IPS-15b (cell line): ENCODE measurements around the gene IMPG2.

ENCODE experiments used
- H3K27me3 ChIP-seq: one replicate; pipeline ENCODE4 v1.6.1; 2013; ENCODE audit warnings: low read length; ENCODE audit not compliant: control insufficient read depth, insufficient read depth
- H3K36me3 ChIP-seq: one replicate; pipeline ENCODE4 v1.6.1; 2013; ENCODE audit warnings: low read length; ENCODE audit not compliant: control insufficient read depth, insufficient read depth
- H3K4me1 ChIP-seq: one replicate; pipeline ENCODE4 v1.6.1; 2013; ENCODE audit warnings: mild to moderate bottlenecking, low read length; ENCODE audit not compliant: control insufficient read depth, insufficient read depth
- H3K4me3 ChIP-seq: one replicate; pipeline ENCODE4 v1.5.1; 2013; ENCODE audit warnings: low read depth, low read length
- H3K9ac ChIP-seq: one replicate; pipeline ENCODE4 v1.6.1; 2013; ENCODE audit warnings: low read depth, mild to moderate bottlenecking, low read length
- H3K9me3 ChIP-seq: one replicate; pipeline ENCODE4 v1.6.1; 2013; ENCODE audit warnings: mild to moderate bottlenecking, low read length; ENCODE audit not compliant: control insufficient read depth, insufficient read depth

Gene IMPG2

GRCh38 chr3:101271728-101272127 is 48.6 kb downstream of the IMPG2 start:
- H3K9me3 ChIP-seq = no peaks in the 10 kb centered on the region
- H3K9ac ChIP-seq = no peak overlapping the region
- no peaks in the 10 kb centered on the region for H3K4me1 ChIP-seq
- no peak overlapping the region for H3K4me3 ChIP-seq
- H3K27me3 ChIP-seq = peaks cover 82% of the 10 kb centered on the region
- no peaks in the 10 kb centered on the region for H3K36me3 ChIP-seq

- H3K36me3 ChIP-seq = no peaks in the 10 kb centered on the region
- H3K9me3 ChIP-seq = no peaks in the 10 kb centered on the region
- H3K27me3 ChIP-seq = peaks cover 73% of the 10 kb centered on the region
- H3K9ac ChIP-seq = no peak overlapping the region
- H3K4me1 ChIP-seq = no peaks in the 10 kb centered on the region
- no peak overlapping the region for H3K4me3 ChIP-seq
These were observed 50.2 kb downstream of the IMPG2 start for GRCh38 chr3:101270149-101270548.

DNA sequence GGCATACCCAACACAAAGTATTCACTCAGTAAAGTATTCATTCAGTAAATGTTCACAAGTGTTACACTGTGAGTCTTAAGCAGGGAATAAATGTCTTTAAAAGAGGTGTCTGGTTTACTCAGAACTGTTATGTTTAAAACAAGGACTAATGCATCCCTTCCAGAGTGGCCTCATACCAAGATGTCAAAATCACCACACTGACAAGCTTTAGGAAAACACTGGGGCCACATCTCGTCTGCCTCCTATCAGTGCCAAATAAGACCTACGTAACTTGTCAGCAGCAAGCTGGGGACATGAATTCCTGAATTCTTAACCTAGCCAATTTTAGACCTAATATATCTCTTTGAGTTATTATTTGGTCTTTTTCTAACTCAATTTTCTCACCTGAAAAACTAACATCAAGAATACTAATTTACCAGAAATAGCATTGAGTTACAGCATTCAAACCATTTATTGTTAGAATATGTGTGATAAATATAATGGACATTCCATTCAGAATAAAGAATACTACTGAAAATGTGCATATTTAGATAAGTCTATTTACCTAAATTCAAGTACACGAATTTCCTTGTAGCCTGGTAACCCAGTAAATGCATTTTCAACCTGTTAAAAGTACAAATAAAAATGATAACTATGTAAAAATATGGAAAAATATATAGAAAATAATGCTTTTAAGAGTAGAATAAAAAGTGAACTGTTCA is 51.3 kb downstream of the IMPG2 start:
- Histone ChIP-seq H3K4me1 (no peaks in the 10 kb centered on the region), H3K27me3 (peaks cover 63% of the 10 kb centered on the region), H3K36me3 (no peaks in the 10 kb centered on the region)

DNA sequence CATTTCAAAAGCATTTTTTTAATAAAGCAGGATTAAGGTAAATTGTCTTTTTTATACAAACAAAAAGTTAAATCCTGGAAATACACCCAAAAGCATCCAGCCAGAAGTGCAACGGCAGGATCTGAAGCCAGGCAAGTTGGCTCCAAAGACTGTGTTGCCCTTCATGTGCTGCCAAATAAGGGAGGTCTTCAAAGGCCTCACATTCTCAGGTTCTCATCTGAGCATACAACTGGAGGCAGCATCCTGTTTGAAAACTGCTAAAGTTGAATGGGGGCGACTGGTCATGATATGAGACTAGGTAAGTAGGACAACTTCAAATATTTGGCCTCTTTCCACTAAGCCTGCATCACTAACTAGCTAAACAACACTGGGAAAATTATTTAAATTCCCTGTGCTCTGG is 52.2 kb downstream of the IMPG2 start:
- H3K36me3 ChIP-seq = no peaks in the 10 kb centered on the region
- H3K9ac ChIP-seq = no peak overlapping the region
- H3K9me3 ChIP-seq = no peaks in the 10 kb centered on the region
- no peak overlapping the region for H3K4me3 ChIP-seq
- peaks cover 53% of the 10 kb centered on the region for H3K27me3 ChIP-seq
- no peaks in the 10 kb centered on the region for H3K4me1 ChIP-seq

More for the DNA sequence above, 51.3 kb downstream of the IMPG2 start:
- Histone ChIP-seq H3K9ac (no peak overlapping the region), H3K9me3 (no peaks in the 10 kb centered on the region), H3K4me3 (no peak overlapping the region)

GRCh38 chr3:101266566-101266965 is 53.8 kb downstream of the IMPG2 start:
- Histone ChIP-seq H3K36me3 (no peaks in the 10 kb centered on the region), H3K9ac (no peak overlapping the region), H3K9me3 (no peaks in the 10 kb centered on the region), H3K27me3 (peaks cover 37% of the 10 kb centered on the region), H3K4me1 (no peaks in the 10 kb centered on the region), H3K4me3 (no peak overlapping the region)

GRCh38 chr3:101266071-101266470 is 54.3 kb downstream of the IMPG2 start:
- no peaks in the 10 kb centered on the region for H3K36me3 ChIP-seq
- no peaks in the 10 kb centered on the region for H3K4me1 ChIP-seq

GRCh38 chr3:101262393-101263240 is 57.8 kb downstream of the IMPG2 start:
- H3K27me3 ChIP-seq = peaks cover 9% of the 10 kb centered on the region
- H3K36me3 ChIP-seq = no peaks in the 10 kb centered on the region
- no peaks in the 10 kb centered on the region for H3K9me3 ChIP-seq
- H3K4me1 ChIP-seq = no peaks in the 10 kb centered on the region
- H3K4me3 ChIP-seq = no peak overlapping the region
- H3K9ac ChIP-seq = no peak overlapping the region

More at GRCh38 chr3:101266071-101266470, 54.3 kb downstream of the IMPG2 start:
- Histone ChIP-seq H3K27me3 (peaks cover 32% of the 10 kb centered on the region), H3K9ac (no peak overlapping the region), H3K4me3 (no peak overlapping the region), H3K9me3 (no peaks in the 10 kb centered on the region)

GRCh38 chr3:101261506-101261905 is 58.9 kb downstream of the IMPG2 start:
- Histone ChIP-seq H3K4me1 (no peaks in the 10 kb centered on the region), H3K9ac (no peak overlapping the region), H3K27me3 (peaks cover under 1% of the 10 kb centered on the region), H3K4me3 (no peak overlapping the region), H3K36me3 (no peaks in the 10 kb centered on the region), H3K9me3 (no peaks in the 10 kb centered on the region)

GRCh38 chr3:101259485-101260341 is 60.7 kb downstream of the IMPG2 start:
- H3K4me3 ChIP-seq = no peak overlapping the region
- H3K27me3 ChIP-seq = no peaks in the 10 kb centered on the region

GRCh38 chr3:101256511-101256910 is 63.9 kb downstream of the IMPG2 start:
- H3K4me3 ChIP-seq = no peak overlapping the region
- H3K9me3 ChIP-seq = no peaks in the 10 kb centered on the region
- no peaks in the 10 kb centered on the region for H3K36me3 ChIP-seq
- H3K27me3 ChIP-seq = no peaks in the 10 kb centered on the region
- H3K4me1 ChIP-seq = peaks cover 12% of the 10 kb centered on the region
- no peak overlapping the region for H3K9ac ChIP-seq

More at GRCh38 chr3:101259485-101260341, 60.7 kb downstream of the IMPG2 start:
- Histone ChIP-seq H3K4me1 (no peaks in the 10 kb centered on the region), H3K9ac (no peak overlapping the region), H3K36me3 (no peaks in the 10 kb centered on the region), H3K9me3 (no peaks in the 10 kb centered on the region)

- Histone ChIP-seq H3K9ac (no peak overlapping the region), H3K4me1 (peaks cover 12% of the 10 kb centered on the region), H3K4me3 (no peak overlapping the region), H3K36me3 (no peaks in the 10 kb centered on the region), H3K27me3 (no peaks in the 10 kb centered on the region), H3K9me3 (no peaks in the 10 kb centered on the region)
These were observed 64.9 kb downstream of the IMPG2 start for GRCh38 chr3:101255441-101255840.
